Astrocyte (in vitro differentiated cells and primary cell): ENCODE measurements around the gene HIC1. TPM values are rescaled to one million over a fixed set of nuclear protein-coding genes. Genes with fewer than 3 reads are reported as not detected.

ENCODE experiments used
- DNase-seq: peaks from one replicate; pipeline ENCODE4 v3.0.0-alpha.2; 2010; ENCODE audit warnings: low read depth
- FAIRE-seq: peaks from 2 replicates; lab custom pipeline; 2011; peaks lifted over from hg19 to GRCh38; lab: Jason Lieb, UNC
- H2AFZ ChIP-seq: 2 replicates; pipeline ENCODE4 v1.6.0; 2012; ENCODE audit warnings: low read depth, low read length, inconsistent platforms
- H3K27ac ChIP-seq: 2 replicates; pipeline ENCODE4 v1.5.1; 2011; ENCODE audit warnings: low read depth, low read length, inconsistent platforms
- H3K27me3 ChIP-seq: 2 replicates; pipeline ENCODE4 v1.6.0; 2011; ENCODE audit warnings: low read length, inconsistent platforms; ENCODE audit not compliant: insufficient read depth
- H3K36me3 ChIP-seq: 2 replicates; pipeline ENCODE4 v1.5.1; 2011; ENCODE audit warnings: low read length, inconsistent platforms; ENCODE audit not compliant: insufficient read depth
- H3K4me1 ChIP-seq: 2 replicates; pipeline ENCODE4 v1.5.1; 2011; ENCODE audit warnings: low read length, inconsistent platforms; ENCODE audit not compliant: insufficient read depth
- H3K4me2 ChIP-seq: 2 replicates; pipeline ENCODE4 v1.6.0; 2012; ENCODE audit warnings: low read length, inconsistent platforms
- H3K4me3 ChIP-seq: 2 replicates; pipeline ENCODE4 v1.5.1; 2011; ENCODE audit warnings: low read depth, mild to moderate bottlenecking, low read length, inconsistent platforms; ENCODE audit not compliant: insufficient read depth
- H3K79me2 ChIP-seq: 2 replicates; pipeline ENCODE4 v1.6.0; 2012; ENCODE audit warnings: mild to moderate bottlenecking, low read length, inconsistent platforms; ENCODE audit not compliant: insufficient read depth
- H3K9ac ChIP-seq: 2 replicates; pipeline ENCODE4 v1.6.0; 2012; ENCODE audit warnings: mild to moderate bottlenecking, low read length, inconsistent platforms
- H3K9me3 ChIP-seq: 2 replicates; pipeline ENCODE4 v1.5.1; 2012; ENCODE audit warnings: low read depth, mild to moderate bottlenecking, low read length, inconsistent platforms; ENCODE audit not compliant: insufficient read depth
- H4K20me1 ChIP-seq: 2 replicates; pipeline ENCODE4 v1.6.0; 2012; ENCODE audit warnings: low read length, inconsistent platforms; ENCODE audit not compliant: insufficient read depth
- H3K27ac Mint-ChIP-seq: one replicate; pipeline ENCODE4 v1.8.0; 2021; ENCODE audit warnings: mild to moderate bottlenecking, mixed read lengths; ENCODE audit not compliant: unreplicated experiment
- H3K27me3 Mint-ChIP-seq: one replicate; pipeline ENCODE4 v1.8.0; 2021; ENCODE audit warnings: low read depth, mixed read lengths; ENCODE audit not compliant: unreplicated experiment
- H3K36me3 Mint-ChIP-seq: one replicate; pipeline ENCODE4 v1.8.0; 2021; ENCODE audit warnings: low read depth, mixed read lengths; ENCODE audit not compliant: unreplicated experiment
- H3K4me1 Mint-ChIP-seq: one replicate; pipeline ENCODE4 v1.8.0; 2021; ENCODE audit warnings: low read depth, mixed read lengths; ENCODE audit not compliant: unreplicated experiment
- H3K4me3 Mint-ChIP-seq: one replicate; pipeline ENCODE4 v1.8.0; 2021; ENCODE audit warnings: mild to moderate bottlenecking, moderate library complexity, mixed read lengths; ENCODE audit not compliant: unreplicated experiment
- H3K9me3 Mint-ChIP-seq: one replicate; pipeline ENCODE4 v1.8.0; 2021; ENCODE audit warnings: mild to moderate bottlenecking, mixed read lengths; ENCODE audit not compliant: unreplicated experiment
- CTCF ChIP-seq: IDR thresholded peaks from 2 replicates; pipeline ENCODE4 v1.5.1; 2011; ENCODE audit warnings: low read depth, mild to moderate bottlenecking, inconsistent platforms, low read length, moderate library complexity; ENCODE audit not compliant: insufficient read depth
- EZH2 ChIP-seq: IDR thresholded peaks from 2 replicates; pipeline ENCODE4 v1.6.1; 2012; ENCODE audit warnings: mild to moderate bottlenecking, low read length, inconsistent platforms; ENCODE audit not compliant: insufficient read depth
- total RNA-seq: library from RNA; stranded (reverse); gene quantifications from 2 replicates; pipeline ENCODE4 v1.2.1, GENCODE V29; 2021

HIC1 gene
- total RNA-seq, 1 donor from 2014 or later = 9.0 TPM

GRCh38 chr17:2041561-2042389 lies 13.1 kb upstream of the HIC1 start, which contains the start of gene OVCA2:
OVCA2 (plus strand) TSS chr17:2042022; CDS start chr17:2042048, 26 bp downstream.
- FAIRE-seq (no peak), DNase-seq (peak; percentile 83)
- Mint-ChIP-seq H3K4me3 (peak within 1 kb of the TSS; percentile 85), H3K27me3 (no peaks in the 10 kb centered on the region), H3K36me3 (peaks cover 13% of the 10 kb centered on the region), H3K9me3 (no peaks in the 10 kb centered on the region), H3K4me1 (peaks cover 6% of the 10 kb centered on the region), H3K27ac (peak within 1 kb of the TSS; percentile 86)
- Histone ChIP-seq H3K4me2 (peak within 1 kb of the TSS; percentile 98), H3K4me1 (peaks cover 31% of the 10 kb centered on the region), H3K9me3 (no peaks in the 10 kb centered on the region), H3K79me2 (peaks cover 31% of the 10 kb centered on the region), H4K20me1 (peaks cover 23% of the 10 kb centered on the region), H3K27me3 (no peaks in the 10 kb centered on the region), H3K27ac (peak within 1 kb of the TSS; percentile 93), H3K9ac (peak within 1 kb of the TSS; percentile 94), H3K36me3 (peaks cover 7% of the 10 kb centered on the region), H2AFZ (peak within 1 kb of the TSS; percentile 87), H3K4me3 (peak within 1 kb of the TSS; percentile 77)
- TF ChIP-seq EZH2 (no peak), CTCF (peak; percentile 21)

DNA sequence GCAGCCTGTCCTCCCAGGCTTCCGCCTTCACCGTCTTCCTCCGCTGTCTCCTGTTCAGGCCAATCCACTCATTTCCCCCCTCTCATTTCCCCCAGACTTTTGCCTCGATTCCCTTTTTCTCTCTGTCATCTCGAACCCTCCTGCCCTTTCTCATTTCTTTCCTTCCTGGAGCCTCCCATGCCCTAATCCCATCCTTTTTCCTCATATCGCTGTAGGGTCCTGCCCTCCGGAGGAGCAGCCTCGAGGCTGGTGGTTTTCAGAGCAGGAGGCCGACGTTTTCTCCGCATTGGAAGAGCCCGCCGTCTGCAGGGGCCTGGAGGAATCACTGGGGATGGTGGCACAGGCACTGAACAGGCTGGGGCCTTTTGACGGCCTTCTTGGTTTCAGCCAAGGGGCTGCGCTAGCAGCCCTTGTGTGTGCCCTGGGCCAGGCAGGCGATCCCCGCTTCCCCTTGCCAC lies 12.5 kb upstream of the HIC1 start:
- Histone ChIP-seq H3K27me3 (no peaks in the 10 kb centered on the region), H3K36me3 (peaks cover 5% of the 10 kb centered on the region), H3K27ac (peak overlapping the region; percentile 93), H3K9ac (peak overlapping the region; percentile 94), H3K4me2 (peak overlapping the region; percentile 98), H2AFZ (peak overlapping the region; percentile 62), H4K20me1 (peaks cover 23% of the 10 kb centered on the region), H3K79me2 (peaks cover 31% of the 10 kb centered on the region), H3K9me3 (no peaks in the 10 kb centered on the region), H3K4me3 (peak overlapping the region; percentile 77), H3K4me1 (peaks cover 31% of the 10 kb centered on the region)
- peak; percentile 12 for TF ChIP-seq CTCF
- no peak for TF ChIP-seq EZH2
- no peak for FAIRE-seq
- H3K27ac Mint-ChIP-seq = peak overlapping the region; percentile 86
- H3K36me3 Mint-ChIP-seq = peaks cover 12% of the 10 kb centered on the region
- no peaks in the 10 kb centered on the region for H3K9me3 Mint-ChIP-seq
- no peak for DNase-seq
- H3K4me1 Mint-ChIP-seq = peaks cover 6% of the 10 kb centered on the region
- H3K27me3 Mint-ChIP-seq = no peaks in the 10 kb centered on the region
- peak overlapping the region; percentile 85 for H3K4me3 Mint-ChIP-seq

DNA sequence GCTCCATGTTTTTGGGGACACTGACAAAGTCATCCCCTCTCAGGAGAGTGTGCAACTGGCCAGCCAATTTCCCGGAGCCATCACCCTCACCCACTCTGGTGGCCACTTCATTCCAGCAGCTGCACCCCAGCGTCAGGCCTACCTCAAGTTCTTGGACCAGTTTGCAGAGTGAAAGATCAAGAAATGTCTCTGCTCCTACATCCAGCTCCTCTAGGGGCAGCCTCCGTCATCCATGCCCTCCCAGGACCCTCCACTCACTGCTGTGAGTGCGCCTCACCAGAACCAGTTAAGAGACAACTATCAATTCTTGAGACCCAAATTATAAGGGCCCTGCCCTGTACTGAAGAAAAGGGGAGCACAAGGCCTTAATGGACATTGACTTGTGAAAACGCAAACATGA lies 12.0 kb upstream of the HIC1 start:
- Histone ChIP-seq H3K9ac (peak overlapping the region; percentile 94), H3K79me2 (peaks cover 31% of the 10 kb centered on the region), H3K27ac (peak overlapping the region; percentile 93), H4K20me1 (peaks cover 23% of the 10 kb centered on the region), H3K4me1 (peaks cover 31% of the 10 kb centered on the region), H3K9me3 (no peaks in the 10 kb centered on the region), H3K4me3 (peak overlapping the region; percentile 77), H3K27me3 (no peaks in the 10 kb centered on the region), H3K36me3 (peaks cover 5% of the 10 kb centered on the region), H3K4me2 (peak overlapping the region; percentile 98), H2AFZ (no peak overlapping the region)
- Mint-ChIP-seq H3K27ac (peak overlapping the region; percentile 86), H3K4me1 (peaks cover 6% of the 10 kb centered on the region), H3K27me3 (no peaks in the 10 kb centered on the region), H3K4me3 (peak overlapping the region; percentile 85), H3K36me3 (peaks cover 12% of the 10 kb centered on the region), H3K9me3 (no peaks in the 10 kb centered on the region)
- no peak for FAIRE-seq
- DNase-seq = no peak
- no peak for TF ChIP-seq EZH2
- TF ChIP-seq CTCF = no peak
